ENCODE measurements around the gene DPH5.
A peak's percentile ranks its signal among the peaks of the same experiment; 100 is the strongest.
"Not testable (repeated sequence)": the region's sequence is repeated elsewhere in the genome, so short reads cannot be mapped to it uniquely, and the experiment has no call there.

DPH5 gene

DNA sequence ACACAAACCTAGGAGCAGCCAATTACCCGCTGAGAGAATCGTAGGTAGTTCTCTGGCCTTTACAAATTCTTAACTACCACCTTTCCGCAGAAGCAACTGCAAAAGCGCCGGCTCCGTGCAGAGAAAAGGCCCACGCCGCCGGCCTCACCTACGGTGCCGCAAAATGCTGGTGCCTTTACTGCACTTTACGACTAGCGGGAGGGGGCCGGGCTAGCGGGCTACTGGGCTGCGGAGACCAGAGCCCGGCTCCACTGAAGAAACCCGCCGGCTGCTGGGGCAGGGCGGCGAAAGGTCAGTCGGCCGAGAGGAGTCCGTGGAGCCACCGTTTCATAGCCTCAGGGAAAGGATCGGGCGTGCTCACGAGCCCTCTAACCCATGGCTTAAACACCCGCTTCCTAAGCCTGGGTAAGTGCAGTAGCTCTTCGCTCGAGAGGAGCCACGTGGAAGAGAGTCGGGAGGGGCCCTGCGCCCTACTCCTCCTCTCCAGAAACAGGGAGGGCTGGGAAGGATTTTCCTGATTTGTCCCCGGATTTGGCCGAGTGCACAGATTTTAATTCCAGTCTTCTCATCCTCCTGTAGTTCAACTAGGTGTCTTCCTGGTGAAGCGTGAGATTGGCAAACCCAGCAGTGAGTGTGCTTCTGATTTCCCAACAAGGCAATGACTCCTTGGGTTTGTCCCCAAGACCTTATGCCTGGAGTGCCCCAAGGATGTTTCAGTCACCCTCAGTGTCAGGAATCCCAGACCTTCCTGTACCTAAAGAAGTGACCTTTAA is at the start of gene DPH5:
Gene DPH5 (minus strand): TSS at position 128 of the 773 bp plus-strand sequence. CDS start 341 bp downstream, outside the sequence.
- peak; percentile 78 for DNase-seq

DNA sequence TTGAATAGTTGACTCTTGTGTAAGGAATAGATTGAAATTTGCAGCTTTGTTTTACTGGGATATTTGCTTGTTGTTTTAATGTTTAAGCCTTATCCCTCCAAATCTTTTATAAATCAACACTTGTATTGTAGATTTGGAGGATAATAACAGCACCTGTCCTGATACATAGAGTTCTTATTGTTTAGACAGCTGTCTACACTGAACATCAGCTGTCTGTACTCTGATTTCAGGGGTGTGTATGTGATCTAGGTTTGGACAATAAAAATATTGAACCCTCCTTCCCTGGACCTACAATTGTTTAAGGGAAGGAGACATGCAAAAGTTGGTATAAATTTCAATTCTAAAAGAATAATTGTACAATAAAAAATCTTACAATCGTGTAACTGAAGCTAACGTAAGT is 48.3 kb upstream of the DPH5 start:
- peak; percentile 43 for DNase-seq

- no peak for DNase-seq
These were observed 45.9 kb upstream of the DPH5 start for GRCh38 chr1:101071470-101071891.

DNA sequence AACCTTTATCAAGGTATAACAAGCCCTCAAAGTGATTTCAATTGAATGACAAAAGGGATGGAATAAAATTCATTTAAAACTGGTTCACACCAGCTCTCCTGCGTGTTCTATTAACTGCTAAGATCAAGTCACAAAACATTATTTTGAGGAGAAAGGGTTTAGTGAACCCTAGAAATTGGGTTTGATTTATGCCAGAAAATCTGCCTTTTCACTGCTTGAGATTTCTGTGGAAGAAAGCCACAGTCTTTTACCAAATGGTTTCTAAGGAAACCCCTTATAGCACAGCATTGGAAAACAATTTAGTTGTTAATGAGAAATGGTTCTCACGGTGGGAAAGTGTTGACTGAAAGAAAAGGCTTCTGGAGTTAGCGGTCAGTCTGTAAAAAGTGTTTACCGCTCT is 43.6 kb upstream of the DPH5 start:
- no peak for DNase-seq

DNA sequence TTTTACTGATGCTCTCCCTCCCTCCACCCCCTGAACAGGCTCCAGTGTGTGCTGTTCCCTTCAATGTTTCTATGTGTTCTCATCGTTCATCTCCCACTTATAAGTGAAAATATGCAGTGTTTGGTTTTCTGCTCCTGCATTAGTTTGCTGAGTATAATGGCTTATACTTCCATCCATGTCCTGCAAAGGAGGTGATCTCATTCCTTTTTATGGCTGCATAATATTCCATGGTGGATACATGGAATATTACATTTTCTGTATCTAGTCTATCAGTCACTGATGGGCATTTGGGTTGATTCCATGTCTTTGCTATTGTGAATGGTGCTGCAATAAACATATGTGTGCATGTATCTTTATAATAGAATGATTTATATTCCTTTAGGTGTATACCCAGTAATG is 41.4 kb upstream of the DPH5 start:
- not testable (repeated sequence) for DNase-seq

DNA sequence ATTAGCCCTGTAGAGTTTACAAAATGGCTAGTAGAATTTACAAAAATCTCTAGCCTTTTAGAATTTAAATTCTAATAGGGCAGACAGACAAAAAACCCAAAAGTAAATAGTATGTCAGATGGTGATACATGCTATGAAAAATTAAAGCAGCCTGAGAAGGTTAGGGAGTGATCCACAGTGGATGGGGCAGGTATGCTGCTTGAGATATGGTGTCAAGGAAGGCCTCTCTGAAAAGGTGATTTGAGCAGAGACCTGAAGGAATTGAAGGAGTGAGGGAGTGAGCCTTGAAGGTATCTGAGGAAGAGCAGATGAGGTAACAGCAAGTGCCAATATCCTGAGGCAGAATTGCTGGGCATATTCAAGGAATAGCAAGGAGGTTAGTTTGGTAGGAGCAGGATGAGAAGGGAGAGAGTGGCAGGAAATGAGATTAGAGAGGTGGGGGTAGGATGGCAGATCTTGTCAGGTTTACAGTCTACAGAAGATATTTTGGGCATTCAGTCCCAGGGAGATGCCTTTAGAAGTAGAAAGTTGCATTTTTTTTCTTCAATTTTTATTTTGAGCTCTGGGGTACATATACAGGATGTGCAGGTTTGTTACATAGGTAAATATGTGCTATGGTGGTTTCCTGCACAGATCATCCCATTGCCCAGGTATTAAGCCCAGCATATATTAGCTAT is 40.8 kb upstream of the DPH5 start:
- DNase-seq = no peak

GRCh38 chr1:101065575-101065974 is 40.0 kb upstream of the DPH5 start:
- no peak for DNase-seq

DNA sequence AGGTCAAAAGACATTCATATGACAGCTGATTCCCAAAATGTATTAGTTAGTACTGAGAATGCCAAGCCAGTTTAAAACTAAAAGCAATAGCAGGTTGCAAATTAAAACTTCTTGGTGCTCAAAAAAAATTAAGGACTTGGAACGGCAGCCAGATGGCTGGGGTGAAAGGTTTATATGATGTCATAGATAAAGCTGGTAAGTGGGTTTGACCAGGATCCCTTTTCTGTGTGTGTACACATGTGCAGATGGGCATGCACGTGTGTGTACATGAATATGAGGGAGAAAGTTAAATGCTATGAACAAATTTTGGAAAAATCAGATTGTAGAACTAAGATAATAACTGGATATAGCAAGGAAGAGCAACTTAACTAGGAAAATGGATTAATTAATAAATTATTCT is 39.1 kb upstream of the DPH5 start:
- no peak for DNase-seq

GRCh38 chr1:101060992-101061391 is 35.4 kb upstream of the DPH5 start:
- DNase-seq = no peak

DNA sequence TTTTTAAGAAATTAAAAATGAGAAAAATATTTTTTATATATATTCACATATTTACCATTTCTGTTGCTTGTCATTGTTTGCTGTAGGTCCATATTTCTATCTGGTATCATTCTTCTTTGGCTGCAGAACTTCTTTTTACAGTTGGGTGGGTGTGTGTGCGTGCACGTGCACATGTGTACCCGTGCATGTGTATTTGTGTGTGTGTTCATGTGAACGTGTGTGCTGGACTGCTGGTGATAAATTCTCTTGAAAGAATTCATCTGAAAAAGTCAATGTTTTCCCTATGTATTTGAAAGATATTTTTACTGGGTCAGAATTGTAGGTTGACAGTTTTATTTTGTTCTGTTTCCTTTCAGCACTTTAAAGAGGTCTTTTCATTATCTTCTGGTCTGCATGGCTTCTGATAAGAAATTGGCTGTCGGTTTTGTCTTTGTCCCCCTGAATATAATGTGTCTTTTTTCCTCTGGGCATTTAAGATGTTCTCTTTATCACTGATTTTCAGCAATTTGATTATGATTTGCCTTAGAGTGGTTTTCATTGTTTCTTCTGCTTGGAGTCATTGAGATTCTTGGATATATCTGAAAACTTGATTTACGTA is 34.5 kb upstream of the DPH5 start:
- DNase-seq = no peak

DNA sequence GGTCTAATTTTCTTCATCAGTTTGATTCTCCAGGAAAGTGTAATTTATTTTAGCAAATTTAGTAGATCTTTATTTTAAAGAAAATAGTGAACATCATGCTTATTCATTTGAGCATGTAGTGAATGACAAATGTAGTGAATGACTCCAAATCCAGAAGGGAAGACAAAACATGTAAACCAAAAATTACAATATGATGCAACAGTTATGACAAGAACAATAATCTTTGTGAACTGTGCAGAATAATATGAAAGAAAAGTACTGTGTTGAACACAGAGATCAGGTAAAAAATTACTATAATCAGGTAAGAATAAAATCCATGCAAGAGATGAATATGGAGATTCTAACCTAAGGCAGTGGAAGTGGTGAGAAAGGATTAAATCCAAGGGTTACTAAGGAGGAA is 30.0 kb upstream of the DPH5 start:
- no peak for DNase-seq

GRCh38 chr1:101051688-101052638 is 26.4 kb upstream of the DPH5 start:
- no peak for DNase-seq

- DNase-seq = no peak
These were observed 25.3 kb upstream of the DPH5 start for GRCh38 chr1:101050869-101051268.

DNA sequence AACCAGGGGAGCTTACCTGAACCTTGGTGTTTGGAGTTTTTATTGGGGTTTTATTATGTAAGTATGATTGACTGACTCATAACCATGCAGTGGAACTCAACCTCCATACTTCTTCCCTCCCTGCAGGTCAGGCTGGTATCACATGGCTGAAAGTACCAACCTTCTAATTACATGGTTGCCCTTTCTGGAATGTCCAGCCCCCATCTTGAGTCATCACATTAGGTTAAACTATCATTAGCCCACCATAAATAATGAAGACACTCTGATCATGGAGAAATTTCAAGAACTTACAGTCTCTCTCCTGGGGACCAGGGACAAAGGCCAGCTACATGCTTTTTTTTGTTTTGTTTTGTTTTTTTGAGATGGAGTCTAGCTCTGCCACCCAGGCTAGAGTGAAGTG is 19.2 kb upstream of the DPH5 start:
- no peak for DNase-seq

- no peak for DNase-seq
These were observed 18.7 kb upstream of the DPH5 start for GRCh38 chr1:101044259-101044658.

GRCh38 chr1:101043776-101044175 is 18.2 kb upstream of the DPH5 start:
- no peak for DNase-seq

DNA sequence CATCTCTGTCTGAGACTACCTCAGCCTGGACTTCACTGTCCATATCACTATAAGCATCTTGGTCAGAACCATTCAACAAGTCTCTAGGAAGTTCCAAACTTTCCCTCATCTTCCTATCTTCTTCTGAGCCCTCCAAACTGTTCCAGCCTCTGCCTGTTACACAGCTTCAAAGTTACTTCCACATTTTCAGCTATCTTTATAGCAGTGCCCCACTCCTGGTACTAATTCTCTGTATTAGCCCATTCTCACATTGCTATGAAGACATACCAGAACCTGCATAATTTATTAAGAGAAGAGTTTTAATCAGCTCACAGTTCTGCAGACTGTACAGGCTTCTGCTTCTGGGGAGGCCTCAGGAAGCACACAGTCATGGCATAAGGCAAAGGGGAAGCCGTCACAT is 15.7 kb upstream of the DPH5 start:
- DNase-seq = no peak

DNA sequence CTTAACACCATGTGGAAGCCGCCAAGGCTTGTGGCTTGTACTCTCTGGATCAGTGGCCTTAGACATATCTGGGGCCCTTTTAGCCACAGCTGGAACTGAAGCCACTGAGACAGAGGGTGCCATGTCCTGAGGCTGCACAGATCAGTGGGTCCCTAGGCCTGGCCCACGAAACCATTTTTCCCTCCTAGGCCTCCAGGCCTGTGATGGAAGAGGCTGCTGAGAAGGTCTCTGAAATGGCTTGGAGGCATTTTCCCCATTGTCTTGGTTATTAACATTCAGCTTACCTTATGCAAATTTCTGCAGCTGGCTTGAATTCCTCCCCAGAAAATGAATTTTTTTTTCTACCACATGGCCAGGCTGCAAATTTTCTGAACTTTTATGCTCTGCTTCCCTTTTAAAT is 15.1 kb upstream of the DPH5 start:
- DNase-seq = no peak

DNA sequence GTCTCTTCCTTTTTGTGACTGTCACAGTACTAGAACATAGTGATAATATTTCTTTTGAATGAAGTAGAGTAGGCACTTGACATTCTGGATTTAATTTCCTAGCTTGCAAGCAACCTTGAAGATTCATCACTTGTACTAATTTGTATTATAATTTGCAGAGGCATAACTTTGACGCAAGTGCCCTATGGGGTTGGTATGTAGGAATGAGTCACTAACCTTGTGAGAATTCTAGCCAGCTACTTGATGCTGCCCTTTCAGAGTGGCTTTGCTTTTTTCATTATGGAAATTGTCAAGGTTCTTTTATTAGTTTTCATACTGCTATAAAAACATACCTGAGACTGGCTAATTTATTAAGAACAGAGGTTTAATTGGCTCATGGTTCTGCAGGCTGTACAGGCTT is 13.7 kb upstream of the DPH5 start:
- no peak for DNase-seq

DNA sequence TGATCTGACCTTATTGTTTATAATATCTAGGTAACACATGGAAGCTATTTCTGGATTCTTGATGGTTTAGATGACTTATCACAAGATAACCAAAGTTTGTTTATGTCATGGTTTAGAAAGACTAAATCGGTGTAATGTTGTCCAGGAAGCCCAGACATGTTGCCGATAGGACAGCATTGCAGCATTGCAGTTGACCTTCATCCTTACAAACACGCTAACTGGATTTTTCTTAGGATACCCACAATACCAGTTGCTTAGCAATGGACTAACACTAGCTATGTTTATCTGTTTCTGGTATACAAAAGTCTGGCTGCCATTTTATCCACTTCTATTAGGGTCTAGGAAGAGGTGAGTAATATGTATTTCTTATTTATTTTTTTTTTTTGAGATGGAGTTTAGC is 11.7 kb upstream of the DPH5 start:
- DNase-seq = no peak

DNA sequence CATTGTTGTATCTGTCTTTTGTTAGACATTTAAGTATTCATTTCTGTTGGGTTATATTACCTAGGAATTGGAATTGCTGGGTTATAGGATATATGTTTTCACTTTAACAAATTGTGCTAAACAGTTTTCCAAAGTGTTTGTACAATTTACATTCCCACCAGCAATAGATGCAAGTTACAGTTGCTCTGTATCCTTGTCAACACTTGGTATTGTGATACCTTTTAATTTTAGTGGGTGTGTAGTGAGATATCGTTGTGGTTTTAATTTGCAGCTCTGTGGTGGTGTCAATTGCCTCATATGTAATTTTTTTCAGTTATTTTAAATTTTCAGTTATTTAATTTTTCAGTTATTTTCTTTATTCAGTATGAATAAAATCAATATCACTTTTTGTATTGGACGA is 7.4 kb upstream of the DPH5 start:
- no peak for DNase-seq

GRCh38 chr1:101032129-101032528 is 6.5 kb upstream of the DPH5 start:
- DNase-seq = not testable (repeated sequence)

- no peak for DNase-seq
These were observed 5.3 kb upstream of the DPH5 start for GRCh38 chr1:101030881-101031280.
